ENCODE results near the gene ACTN1.

ACTN1 gene

GRCh38 chr14:68936476-68936875, 42.6 kb downstream of the ACTN1 start:
- no peak for TF ChIP-seq CTCF (IDR thresholded peaks at IDR 0.05; ENCODE audit: insufficient read depth, missing control alignments)
- FAIRE-seq: no peak
- DNase-seq (ENCODE audit: insufficient read length, low spot score): no peak

- FAIRE-seq (no peak), DNase-seq (ENCODE audit: insufficient read length, low spot score) (no peak)
- no peak for TF ChIP-seq CTCF (IDR thresholded peaks at IDR 0.05; ENCODE audit: insufficient read depth, missing control alignments)
These were observed 43.3 kb downstream of the ACTN1 start for GRCh38 chr14:68935761-68936214.

- FAIRE-seq (no peak), DNase-seq (ENCODE audit: insufficient read length, low spot score) (no peak)
- TF ChIP-seq CTCF (IDR thresholded peaks at IDR 0.05; ENCODE audit: insufficient read depth, missing control alignments): no peak
These were observed 45.0 kb downstream of the ACTN1 start for GRCh38 chr14:68934066-68934465.

GRCh38 chr14:68932686-68933085, 46.4 kb downstream of the ACTN1 start:
- no peak for DNase-seq (ENCODE audit: insufficient read length, low spot score)
- no peak for FAIRE-seq
- no peak for TF ChIP-seq CTCF (IDR thresholded peaks at IDR 0.05; ENCODE audit: insufficient read depth, missing control alignments)

GRCh38 chr14:68932231-68932630, 46.9 kb downstream of the ACTN1 start:
- FAIRE-seq: no peak
- no peak for TF ChIP-seq CTCF (IDR thresholded peaks at IDR 0.05; ENCODE audit: insufficient read depth, missing control alignments)
- no peak for DNase-seq (ENCODE audit: insufficient read length, low spot score)

GRCh38 chr14:68931474-68932051, 47.5 kb downstream of the ACTN1 start:
- FAIRE-seq (no peak), DNase-seq (ENCODE audit: insufficient read length, low spot score) (no peak)
- TF ChIP-seq CTCF (IDR thresholded peaks at IDR 0.05; ENCODE audit: insufficient read depth, missing control alignments): no peak

- FAIRE-seq (no peak), DNase-seq (ENCODE audit: insufficient read length, low spot score) (no peak)
- no peak for TF ChIP-seq CTCF (IDR thresholded peaks at IDR 0.05; ENCODE audit: insufficient read depth, missing control alignments)
These were observed 48.0 kb downstream of the ACTN1 start for GRCh38 chr14:68931063-68931462.

Measured in D721Med (cell line).